ENCODE results near the gene RNF14.
"Not testable (repeated sequence)": the region's sequence is repeated elsewhere in the genome, so short reads cannot be mapped to it uniquely, and the experiment has no call there.

The RNF14 gene

DNA sequence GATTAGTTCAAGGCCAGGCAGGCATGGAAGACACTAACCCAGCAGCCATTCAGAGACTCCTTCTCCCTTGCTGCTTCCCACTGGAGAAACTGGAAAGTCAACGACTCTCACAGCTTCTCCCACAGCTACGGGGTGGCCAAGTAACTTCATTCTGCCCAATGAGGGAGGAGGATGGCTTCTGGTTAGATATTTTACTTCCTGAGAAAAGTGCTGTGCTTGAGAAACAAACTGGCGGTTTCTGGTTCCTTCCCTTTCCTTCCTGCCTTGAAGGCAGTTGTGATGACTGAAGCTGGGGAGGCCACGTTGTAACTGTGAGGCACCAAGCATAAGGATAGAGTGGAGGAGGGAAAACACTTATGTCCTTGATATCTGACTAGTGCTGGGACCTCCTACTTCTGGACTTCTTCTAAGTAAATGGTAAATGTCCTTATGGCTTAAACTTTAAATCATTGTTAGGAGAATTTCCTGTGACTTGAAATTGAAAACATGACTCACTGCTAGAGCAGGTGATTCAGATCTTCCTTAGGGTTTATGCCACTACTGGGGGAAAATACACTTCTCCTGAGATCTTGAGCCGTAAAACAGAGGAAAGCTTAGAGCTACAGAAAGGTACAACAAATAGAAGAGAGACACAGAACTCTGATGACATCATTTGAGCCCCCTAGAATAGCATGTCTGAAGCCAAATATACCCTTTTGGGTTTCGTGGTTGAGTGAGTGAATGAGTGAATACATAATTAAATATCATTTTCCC, 47.1 kb downstream of the RNF14 start:
- no peak for DNase-seq

- no peak for DNase-seq
Observed at GRCh38 chr5:142016556-142016955, 47.7 kb downstream of the RNF14 start.

DNA sequence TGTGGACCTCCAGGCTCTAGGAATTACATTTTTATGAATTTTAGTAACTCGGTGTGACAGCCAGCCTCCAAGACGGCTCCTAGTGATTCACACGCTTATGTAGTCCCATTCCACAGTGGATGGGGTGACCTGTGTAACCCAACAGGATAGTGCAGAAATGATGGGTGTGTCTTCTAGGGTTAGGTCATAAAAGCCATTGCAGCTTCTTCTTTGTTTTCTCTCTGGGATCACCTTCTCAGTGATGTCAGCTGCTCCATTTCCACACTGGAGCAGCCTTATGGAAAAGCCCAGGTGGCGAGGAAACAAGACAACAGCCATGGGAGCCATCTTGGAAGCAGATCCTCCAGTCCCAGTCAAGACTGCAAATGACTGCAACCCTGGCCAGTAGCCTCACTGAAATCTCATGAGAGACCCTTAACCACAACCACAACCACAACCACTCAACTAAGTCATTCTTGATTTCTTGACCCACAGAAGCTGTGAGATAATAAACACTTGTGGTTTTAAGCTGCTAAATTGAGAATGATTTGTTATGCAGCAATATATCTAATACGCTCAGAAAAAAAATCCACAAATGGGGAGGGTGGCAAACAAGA, 49.0 kb downstream of the RNF14 start:
- no peak for DNase-seq

- no peak for DNase-seq
Observed at GRCh38 chr5:142020122-142020659, 51.3 kb downstream of the RNF14 start.

GRCh38 chr5:142023836-142024235, 54.9 kb downstream of the RNF14 start:
- no peak for DNase-seq

GRCh38 chr5:142024771-142025304, 55.9 kb downstream of the RNF14 start:
- peak; percentile 76 for DNase-seq

DNA sequence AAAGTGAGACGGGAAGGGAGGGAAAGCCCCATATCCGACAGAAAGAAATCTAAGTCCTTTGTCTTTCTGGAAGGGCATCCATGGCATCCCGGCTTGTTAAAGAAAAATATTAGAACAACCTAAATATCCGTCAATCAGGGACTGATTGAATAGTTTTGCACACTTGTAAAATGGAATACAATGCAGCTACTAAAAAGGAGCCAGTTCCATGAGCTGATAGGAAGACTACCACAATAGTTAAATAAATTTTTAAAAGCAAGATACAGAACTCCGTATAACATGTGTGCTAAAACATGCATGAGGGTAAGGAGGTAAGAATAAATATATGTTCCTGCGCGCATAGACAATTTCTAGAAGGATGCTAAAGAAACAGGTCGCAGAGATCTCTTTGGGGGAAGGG, 56.7 kb downstream of the RNF14 start:
- no peak for DNase-seq

DNA sequence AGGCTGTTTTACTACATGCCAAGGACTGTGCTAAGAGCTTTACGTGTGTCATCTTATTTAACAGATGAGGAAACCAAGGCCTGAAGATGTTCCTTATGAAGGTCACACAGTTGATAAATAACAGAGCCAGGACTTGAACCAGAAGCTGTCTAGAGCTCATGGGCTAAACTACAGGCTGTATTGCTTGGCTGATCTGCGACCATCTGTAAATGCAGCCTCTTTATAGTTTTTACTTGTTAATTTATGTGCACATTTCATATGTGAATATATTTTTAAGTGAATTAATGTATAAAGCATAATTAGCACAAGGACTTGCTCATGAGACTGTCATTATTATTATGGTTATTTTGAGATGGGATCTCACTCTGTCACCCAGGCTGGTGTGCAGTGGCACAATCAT, 63.2 kb downstream of the RNF14 start:
- DNase-seq, result no peak

DNA sequence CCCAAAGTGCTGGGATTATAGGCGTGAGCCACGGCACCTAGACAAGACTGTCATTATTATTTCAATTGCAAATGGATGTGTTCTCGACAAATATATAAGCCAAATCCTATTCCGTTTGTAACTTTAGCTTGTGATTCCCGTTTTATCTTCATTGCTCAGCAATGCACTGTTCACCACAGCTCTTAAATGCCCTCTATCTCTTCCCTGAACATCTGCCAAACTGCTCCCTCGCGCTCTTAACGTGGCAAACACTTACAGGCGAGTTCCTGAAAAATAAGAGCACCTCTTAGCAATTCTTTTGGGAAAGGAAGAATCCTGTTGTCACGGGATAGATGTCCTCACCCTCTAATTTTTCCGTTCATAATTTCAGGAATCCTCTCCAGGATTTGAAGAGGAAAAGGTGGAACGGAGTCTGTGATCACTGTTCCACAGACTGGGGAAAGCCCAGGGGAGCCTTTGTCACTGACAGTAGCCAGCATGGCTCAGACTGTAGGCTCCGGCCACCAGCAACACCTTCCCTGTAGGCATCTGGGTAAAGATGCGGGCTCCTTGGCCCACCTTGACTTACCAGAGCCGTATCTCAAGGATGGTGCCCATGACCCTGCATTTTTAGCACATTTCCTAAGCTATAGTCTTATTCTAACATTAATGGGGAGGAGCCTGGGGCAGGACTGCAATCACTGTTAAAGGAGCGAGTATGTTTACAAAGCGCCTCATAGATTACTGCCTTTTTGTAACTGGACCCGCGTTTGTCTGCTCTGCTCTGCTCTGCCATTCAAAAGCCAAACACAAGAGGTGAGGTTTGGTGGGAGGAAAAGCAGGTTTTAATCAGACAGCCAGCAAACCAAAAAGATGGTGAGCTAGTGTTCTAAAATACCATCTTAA, 64.1 kb downstream of the RNF14 start:
- DNase-seq, result peak; percentile 67

DNA sequence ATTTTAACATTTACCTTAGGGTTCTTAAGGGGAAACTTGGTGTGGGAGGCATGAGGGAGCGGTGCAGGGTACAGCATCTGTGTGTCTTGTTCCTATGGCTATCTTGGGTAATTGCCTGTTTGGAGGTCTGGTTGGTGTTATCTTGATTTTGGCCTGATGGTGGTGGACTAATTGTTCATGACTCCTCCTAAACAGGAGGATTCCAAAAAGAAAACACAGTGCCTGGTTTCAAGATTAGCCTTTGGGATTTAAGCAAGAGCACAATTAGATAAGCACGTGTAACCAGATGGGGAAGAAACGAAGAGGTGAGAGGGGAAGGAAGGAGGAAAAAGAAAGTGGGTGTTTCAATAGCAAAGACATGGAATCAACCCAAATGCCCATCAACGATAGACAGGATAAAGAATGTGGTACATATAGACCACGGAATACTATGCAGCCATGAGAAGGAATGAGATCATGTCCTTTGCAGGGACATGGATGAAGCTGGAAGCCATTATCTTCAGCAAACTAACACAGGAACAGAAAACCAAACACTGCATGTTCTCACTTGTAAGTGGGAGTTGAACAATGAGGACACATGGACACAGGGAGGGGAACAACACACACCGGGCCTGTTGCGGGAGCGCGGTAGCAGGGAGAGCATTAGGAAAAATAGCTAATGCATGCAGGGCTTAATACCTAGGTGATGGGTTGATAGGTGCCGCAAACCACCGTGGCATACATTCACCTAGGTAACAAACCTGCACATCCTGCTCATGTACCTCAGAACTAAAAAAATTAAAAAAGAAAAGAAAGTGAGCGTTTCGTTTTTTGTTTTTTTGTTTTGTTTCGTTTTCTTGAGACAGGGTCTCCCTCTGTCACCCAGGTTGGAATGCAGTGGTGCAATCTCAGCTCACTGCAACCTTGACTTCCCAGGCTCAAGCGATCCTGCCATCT, 65.0 kb downstream of the RNF14 start:
- not testable (repeated sequence) for DNase-seq

DNA sequence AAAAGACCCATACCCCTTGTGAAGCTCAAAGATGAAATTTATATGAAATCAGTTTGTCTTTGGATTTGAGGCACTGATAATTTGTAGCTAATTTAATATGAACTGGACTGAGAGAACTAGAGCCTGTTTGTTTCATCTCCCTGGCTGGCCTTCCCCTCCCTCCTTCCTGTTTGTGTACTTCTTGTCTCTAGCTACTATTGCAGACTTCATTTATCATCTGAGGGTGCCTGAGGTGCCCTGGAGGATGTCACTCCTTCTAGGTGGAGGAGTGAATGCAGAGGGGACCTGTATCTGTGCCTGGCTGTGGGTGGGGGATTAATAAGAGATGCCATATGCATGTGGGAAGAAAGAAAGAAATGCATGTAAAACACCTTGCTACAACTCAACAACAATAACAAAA, 66.1 kb downstream of the RNF14 start:
- DNase-seq, result no peak

DNA sequence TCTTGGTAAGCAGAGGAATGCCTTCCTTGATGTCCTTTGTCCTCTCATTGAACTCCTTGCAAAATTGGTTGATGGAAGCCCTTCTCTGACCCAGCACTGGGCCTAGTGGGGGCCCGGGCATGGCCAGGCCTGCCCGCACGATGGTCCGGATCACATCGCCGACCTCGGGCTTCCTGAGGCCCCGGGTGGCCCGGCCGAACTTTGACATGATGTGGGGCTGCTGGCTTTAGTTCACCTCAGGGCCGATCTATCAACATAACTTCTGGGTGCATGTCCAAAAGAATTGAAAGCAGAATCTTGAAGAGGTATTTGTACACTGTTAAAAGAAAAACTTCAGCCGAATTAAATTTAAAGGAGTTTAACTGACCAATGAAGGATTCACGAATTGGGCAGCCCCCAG, 68.0 kb downstream of the RNF14 start:
- no peak for DNase-seq

DNA sequence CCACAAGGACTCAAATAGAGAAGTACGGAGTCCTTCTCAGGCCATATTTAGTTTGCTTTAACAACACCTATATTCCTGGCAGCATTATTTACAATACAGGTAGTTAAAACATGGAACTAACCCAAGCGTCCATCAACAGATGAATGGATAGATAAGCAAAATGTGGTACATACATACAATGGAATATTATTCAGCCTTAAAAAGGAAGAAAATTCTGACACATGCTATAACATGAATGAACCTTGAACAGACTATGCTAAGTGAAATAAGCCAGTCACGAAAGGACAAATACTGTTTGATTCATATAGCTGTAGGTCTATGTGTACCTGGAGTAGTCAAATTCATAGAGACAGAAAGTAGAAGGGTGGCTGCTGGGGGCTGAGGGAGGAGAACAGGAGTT, 68.7 kb downstream of the RNF14 start:
- DNase-seq, result not testable (repeated sequence)

GRCh38 chr5:142038735-142039134, 69.8 kb downstream of the RNF14 start:
- no peak for DNase-seq

All from NCI-H1092 treated with DMSO at 0.1 percent for 48 hours (cell line).